NCI-H187 (cell line): ENCODE measurements around the gene USP54.

ENCODE experiments used
- DNase-seq, 2 experiments: peaks; one replicate each; lab custom pipeline; 2025; lab: John Stamatoyannopoulos, UW

USP54 gene

DNA sequence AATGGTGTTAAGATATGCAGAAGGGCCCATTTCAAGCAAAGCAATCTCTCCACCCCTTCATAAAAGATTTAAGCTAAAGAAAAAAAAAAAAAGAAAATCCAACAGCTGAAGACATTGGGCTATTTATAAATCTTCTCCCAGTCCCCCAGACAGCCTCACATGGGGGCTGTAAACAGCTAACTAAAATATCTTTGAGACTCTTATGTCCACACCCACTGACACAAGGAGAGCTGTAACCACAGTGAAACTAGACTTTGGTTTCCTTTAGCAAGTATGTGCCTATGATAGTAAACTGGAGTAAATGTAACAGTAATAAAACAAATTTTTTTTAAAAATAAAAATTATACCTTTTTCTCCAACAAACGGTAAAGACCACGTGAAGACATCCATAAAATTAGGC is 123.9 kb downstream of the USP54 start:
- DNase-seq, result no peak

- DNase-seq, result no peak
Observed at GRCh38 chr10:73465978-73466726, 125.0 kb downstream of the USP54 start.

GRCh38 chr10:73460897-73461296 is 130.2 kb downstream of the USP54 start:
- no peak for DNase-seq

- DNase-seq, result no peak
Observed at GRCh38 chr10:73459683-73460314, 131.3 kb downstream of the USP54 start.

- DNase-seq, result no peak
Observed at GRCh38 chr10:73456187-73456890, 134.8 kb downstream of the USP54 start.

GRCh38 chr10:73449113-73449512 is 142.0 kb downstream of the USP54 start:
- DNase-seq, result no peak

- DNase-seq, result no peak
Observed at GRCh38 chr10:73448384-73448783, 142.8 kb downstream of the USP54 start.
